Ovary (tissue), 3 donors: ENCODE results near the gene BICC1.

Experiments used
- CTCF ChIP-seq, 3 donors: fragments of 450-650 bp in 2 of 3; fragments of 200-600 bp in 1 of 3; IDR thresholded peaks; one replicate each; pipeline versions ENCODE4 v1.5.1 to v1.8.0; 2016 to 2022; ENCODE audit warnings: antibody characterized with exemption in 3 of 3, mild to moderate bottlenecking in 1 of 3
- EP300 ChIP-seq: sonication (generic); formaldehyde crosslinking; IDR thresholded peaks from one replicate; pipeline ENCODE4 v1.6.1; 2017; ENCODE audit warnings: antibody characterized with exemption
- POLR2A ChIP-seq: fragments of 450-650 bp; IDR thresholded peaks from one replicate; pipeline ENCODE4 v1.6.1; 2017; ENCODE audit warnings: antibody characterized with exemption, mild to moderate bottlenecking, moderate library complexity
- donor health status: DM: no; HTN: no; CAD: no.

- no peak for TF ChIP-seq POLR2A
- TF ChIP-seq CTCF (IDR thresholded peaks at IDR 0.05): no peak
- TF ChIP-seq EP300: no peak
These were observed 139.1 kb downstream of the BICC1 start for GRCh38 chr10:58651742-58652141.
